ENCODE results near the gene VAV3.

The VAV3 gene

DNA sequence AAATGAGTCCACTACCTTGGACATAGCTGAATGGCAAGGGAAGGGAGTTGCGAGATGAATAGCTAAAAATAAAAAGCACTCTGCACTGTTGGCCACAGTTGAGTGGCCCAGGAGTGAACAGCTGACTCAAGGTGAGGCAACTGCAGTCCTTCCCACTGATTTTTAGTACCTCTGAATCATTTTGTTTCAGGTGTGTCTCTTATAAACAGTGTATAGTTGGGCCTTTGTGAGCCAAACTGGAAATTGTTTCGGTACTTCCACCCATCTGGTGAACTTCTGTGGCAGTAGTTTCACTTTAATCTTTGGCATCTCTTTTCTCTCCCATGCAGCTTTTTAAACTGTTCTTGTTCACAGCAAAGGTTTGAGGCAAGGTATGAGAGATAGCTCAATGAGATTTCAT lies 122.7 kb downstream of the VAV3 start:
- Mint-ChIP-seq H3K27ac (no peak overlapping the region), H3K27me3 (ENCODE audit: low read depth) (no peaks in the 10 kb centered on the region), H3K9me3 (peaks cover 20% of the 10 kb centered on the region), H3K4me1 (peaks cover 6% of the 10 kb centered on the region), H3K36me3 (ENCODE audit: low read depth) (no peaks in the 10 kb centered on the region), H3K4me3 (no peak overlapping the region)
- TF ChIP-seq CTCF (IDR thresholded peaks at IDR 0.05; ENCODE audit: unreplicated experiment in 3 of 3), result no peak

DNA sequence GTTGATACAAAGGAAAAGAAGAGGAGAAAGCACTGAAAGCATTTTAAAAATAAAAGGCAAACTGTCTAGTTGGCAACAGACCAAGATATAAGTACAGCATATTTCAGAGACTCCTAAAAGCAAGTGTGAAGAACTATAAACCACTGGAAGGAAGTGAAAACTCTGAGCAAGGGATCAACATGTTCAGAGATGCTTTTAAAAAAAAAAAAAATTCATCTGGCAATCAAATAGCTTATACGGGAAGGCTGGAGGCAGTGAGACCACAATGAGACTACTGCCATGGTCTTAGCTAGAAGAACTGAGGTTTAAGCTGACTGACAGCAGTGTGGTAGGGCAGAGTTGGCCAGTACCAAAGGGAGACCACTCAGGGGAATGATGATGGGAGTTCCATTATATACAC lies 124.3 kb downstream of the VAV3 start:
- Mint-ChIP-seq H3K27me3 (ENCODE audit: low read depth) (no peaks in the 10 kb centered on the region), H3K9me3 (peaks cover 13% of the 10 kb centered on the region), H3K4me3 (no peak overlapping the region), H3K27ac (no peak overlapping the region), H3K4me1 (peaks cover 6% of the 10 kb centered on the region), H3K36me3 (ENCODE audit: low read depth) (no peaks in the 10 kb centered on the region)
- no peak for TF ChIP-seq CTCF (IDR thresholded peaks at IDR 0.05; ENCODE audit: unreplicated experiment in 3 of 3)

DNA sequence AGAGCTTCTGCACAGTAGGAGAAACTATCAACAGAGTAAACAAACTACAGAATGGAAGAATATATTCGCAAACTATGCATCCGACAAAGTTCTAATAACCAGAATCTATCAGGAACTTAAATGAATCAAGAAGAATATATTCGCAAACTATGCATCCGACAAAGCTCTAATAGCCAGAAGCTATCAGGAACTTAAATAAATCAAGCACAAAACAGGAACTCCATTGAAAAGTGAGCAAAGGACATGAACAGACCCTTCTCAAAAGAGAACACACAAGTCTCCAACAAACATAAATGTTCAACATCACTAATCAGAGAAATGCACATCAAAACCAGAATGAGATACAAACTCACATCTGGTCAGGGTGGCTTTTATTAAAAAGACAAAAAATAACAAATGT lies 126.9 kb downstream of the VAV3 start:
- Mint-ChIP-seq H3K4me3 (no peak overlapping the region), H3K4me1 (peaks cover 6% of the 10 kb centered on the region), H3K27me3 (ENCODE audit: low read depth) (no peaks in the 10 kb centered on the region), H3K36me3 (ENCODE audit: low read depth) (no peaks in the 10 kb centered on the region), H3K27ac (no peak overlapping the region), H3K9me3 (peaks cover 5% of the 10 kb centered on the region)
- no peak for TF ChIP-seq CTCF (IDR thresholded peaks at IDR 0.05; ENCODE audit: unreplicated experiment in 3 of 3)

DNA sequence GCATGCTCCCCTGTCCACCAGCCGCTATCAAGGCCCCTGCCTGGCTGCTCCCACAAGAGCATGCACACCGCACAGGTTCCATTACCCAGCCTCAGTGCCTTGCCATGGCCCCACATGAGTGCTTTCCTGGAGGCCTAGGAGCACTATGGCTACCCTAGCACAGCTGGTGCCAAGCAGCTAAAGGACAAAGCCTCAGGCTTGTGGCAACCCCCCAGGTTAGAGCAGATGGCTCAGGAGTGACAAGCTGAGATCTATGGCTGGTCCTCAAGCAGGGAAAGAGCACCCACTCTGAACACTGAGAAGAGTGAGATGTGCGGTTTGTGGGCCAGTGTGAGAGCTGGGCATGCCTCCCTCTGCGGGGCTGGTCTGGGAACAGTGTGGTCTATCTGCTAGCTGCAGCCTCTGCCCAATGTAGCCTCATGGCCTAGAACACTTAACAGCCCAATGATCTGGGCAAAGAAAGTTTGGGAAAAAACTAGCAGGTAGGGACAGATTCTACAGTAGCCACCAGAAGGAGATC lies 129.8 kb downstream of the VAV3 start:
- TF ChIP-seq CTCF (IDR thresholded peaks at IDR 0.05; ENCODE audit: unreplicated experiment in 3 of 3), result no peak
- H3K27ac Mint-ChIP-seq, result no peak overlapping the region
- H3K36me3 Mint-ChIP-seq (ENCODE audit: low read depth), result no peaks in the 10 kb centered on the region
- H3K4me3 Mint-ChIP-seq, result no peak overlapping the region
- peaks cover under 1% of the 10 kb centered on the region for H3K4me1 Mint-ChIP-seq
- peaks cover 5% of the 10 kb centered on the region for H3K9me3 Mint-ChIP-seq
- no peaks in the 10 kb centered on the region for H3K27me3 Mint-ChIP-seq (ENCODE audit: low read depth)

DNA sequence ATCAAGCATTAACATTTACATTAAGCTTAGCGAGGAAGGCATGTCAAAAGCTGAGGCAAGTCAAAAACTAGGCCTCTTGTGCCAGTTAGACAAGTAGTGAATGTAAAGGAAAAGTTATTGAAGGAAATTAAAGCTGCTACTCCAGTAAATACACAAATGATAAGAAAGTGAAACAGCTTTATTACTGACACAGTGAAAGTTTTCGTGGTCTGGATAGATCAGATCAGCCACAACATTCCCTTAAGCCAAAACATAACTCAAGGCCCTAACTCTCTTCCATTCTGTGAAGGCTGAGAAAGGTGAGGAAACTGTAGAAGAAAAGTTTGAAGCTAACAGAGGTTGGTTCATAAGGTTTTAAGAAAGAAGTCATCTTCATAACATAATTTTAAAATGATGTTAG lies 131.9 kb downstream of the VAV3 start:
- peaks cover 5% of the 10 kb centered on the region for H3K9me3 Mint-ChIP-seq
- H3K27me3 Mint-ChIP-seq (ENCODE audit: low read depth), result no peaks in the 10 kb centered on the region
- H3K4me3 Mint-ChIP-seq, result no peak overlapping the region
- no peaks in the 10 kb centered on the region for H3K36me3 Mint-ChIP-seq (ENCODE audit: low read depth)
- H3K27ac Mint-ChIP-seq, result no peak overlapping the region
- TF ChIP-seq CTCF (IDR thresholded peaks at IDR 0.05; ENCODE audit: unreplicated experiment in 3 of 3), result no peak
- H3K4me1 Mint-ChIP-seq, result peaks cover 3% of the 10 kb centered on the region

DNA sequence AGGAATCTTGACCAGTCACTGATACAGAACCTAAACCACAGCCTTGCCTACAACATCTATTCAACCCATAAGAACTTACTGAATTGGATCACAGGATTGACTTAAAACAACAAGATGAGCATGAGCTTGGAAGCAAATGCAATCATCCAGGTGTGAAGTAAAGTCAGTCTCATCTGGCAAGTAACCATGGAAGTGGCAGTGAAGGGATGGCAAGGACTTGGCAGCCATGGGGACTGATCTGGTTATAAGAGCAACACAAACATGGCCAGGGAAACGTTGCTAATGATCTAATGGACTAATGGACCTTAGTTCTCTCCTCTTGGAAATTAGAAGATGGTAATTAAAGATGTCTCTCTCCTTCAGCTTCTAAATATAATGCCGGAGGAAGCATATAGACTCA lies 133.1 kb downstream of the VAV3 start:
- H3K9me3 Mint-ChIP-seq, result peaks cover 5% of the 10 kb centered on the region
- no peaks in the 10 kb centered on the region for H3K27me3 Mint-ChIP-seq (ENCODE audit: low read depth)
- H3K27ac Mint-ChIP-seq, result no peak overlapping the region
- peaks cover 3% of the 10 kb centered on the region for H3K4me1 Mint-ChIP-seq
- H3K4me3 Mint-ChIP-seq, result no peak overlapping the region
- TF ChIP-seq CTCF (IDR thresholded peaks at IDR 0.05; ENCODE audit: unreplicated experiment in 3 of 3), result no peak
- no peaks in the 10 kb centered on the region for H3K36me3 Mint-ChIP-seq (ENCODE audit: low read depth)

Measured in nephron (organoid).